ENCODE results near the gene SPINK13. TPM values are rescaled to one million over a fixed set of nuclear protein-coding genes. Genes with fewer than 3 reads are reported as not detected.
A peak's percentile ranks its signal among the peaks of the same experiment; 100 is the strongest.
"Not testable (repeated sequence)": the region's sequence is repeated elsewhere in the genome, so short reads cannot be mapped to it uniquely, and the experiment has no call there.

The SPINK13 gene
- total RNA-seq, 3 donors from 2014 or later, result not detected

- DNase-seq (no peak), ATAC-seq (no peak)
- intact Hi-C loops (cut with DNase I, micrococcal nuclease), result no loop called here
- Histone ChIP-seq H3K4me3 (no peak overlapping the region), H3K36me3 (ENCODE audit: low read depth) (no peaks in the 10 kb centered on the region), H3K9me3 (no peaks in the 10 kb centered on the region), H3K4me1 (ENCODE audit: low read depth) (no peaks in the 10 kb centered on the region)
- TF ChIP-seq, protein P1, sequence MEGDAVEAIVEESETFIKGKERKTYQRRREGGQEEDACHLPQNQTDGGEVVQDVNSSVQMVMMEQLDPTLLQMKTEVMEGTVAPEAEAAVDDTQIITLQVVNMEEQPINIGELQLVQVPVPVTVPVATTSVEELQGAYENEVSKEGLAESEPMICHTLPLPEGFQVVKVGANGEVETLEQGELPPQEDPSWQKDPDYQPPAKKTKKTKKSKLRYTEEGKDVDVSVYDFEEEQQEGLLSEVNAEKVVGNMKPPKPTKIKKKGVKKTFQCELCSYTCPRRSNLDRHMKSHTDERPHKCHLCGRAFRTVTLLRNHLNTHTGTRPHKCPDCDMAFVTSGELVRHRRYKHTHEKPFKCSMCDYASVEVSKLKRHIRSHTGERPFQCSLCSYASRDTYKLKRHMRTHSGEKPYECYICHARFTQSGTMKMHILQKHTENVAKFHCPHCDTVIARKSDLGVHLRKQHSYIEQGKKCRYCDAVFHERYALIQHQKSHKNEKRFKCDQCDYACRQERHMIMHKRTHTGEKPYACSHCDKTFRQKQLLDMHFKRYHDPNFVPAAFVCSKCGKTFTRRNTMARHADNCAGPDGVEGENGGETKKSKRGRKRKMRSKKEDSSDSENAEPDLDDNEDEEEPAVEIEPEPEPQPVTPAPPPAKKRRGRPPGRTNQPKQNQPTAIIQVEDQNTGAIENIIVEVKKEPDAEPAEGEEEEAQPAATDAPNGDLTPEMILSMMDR (IDR thresholded peaks at IDR 0.05), result no peak
These were observed 46.1 kb downstream of the SPINK13 start for GRCh38 chr5:148314731-148315130.

DNA sequence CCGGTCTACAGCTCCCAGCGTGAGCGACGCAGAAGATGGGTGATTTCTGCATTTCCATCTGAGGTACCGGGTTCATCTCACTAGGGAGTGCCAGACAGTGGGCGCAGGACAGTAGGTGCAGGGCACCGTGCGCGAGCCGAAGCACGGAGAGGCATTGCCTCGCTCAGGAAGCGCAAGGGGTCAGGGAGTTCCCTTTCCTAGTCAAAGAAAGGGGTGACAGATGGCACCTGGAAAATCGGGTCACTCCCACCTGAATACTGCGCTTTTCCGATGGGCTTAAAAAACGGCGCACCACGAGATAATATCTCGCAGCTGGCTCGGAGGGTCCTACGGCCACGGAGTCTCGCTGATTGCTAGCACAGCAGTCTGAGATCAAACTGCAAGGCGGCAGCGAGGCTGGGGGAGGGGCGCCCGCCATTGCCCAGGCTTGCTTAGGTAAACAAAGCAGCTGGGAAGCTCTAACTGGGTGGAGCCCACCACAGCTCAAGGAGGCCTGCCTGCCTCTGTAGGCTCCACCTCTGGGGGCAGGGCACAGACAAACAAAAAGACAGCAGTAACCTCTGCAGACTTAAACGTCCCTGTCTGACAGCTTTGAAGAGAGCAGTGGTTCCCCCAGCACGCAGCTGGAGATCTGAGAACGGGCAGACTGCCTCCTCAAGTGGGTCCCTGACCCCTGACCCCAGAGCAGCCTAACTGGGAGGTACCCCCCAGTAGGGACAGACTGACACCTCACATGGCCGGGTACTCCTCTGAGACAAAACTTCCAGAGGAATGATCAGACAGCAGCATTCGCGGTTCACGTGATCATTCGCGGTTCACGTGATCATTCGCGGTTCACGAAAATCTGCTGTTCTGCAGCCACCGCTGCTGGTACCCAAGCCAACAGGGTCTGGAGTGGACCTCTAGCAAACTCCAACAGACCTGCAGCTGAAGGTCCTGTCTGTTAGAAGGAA, 51.7 kb downstream of the SPINK13 start:
- intact Hi-C loops (cut with DNase I, micrococcal nuclease); H3K4me1 ChIP-seq (ENCODE audit: low read depth); H3K9me3 ChIP-seq; ATAC-seq; H3K4me3 ChIP-seq; H3K36me3 ChIP-seq (ENCODE audit: low read depth): not testable (repeated sequence)
- peak; percentile 19 to 39 (median 33) for DNase-seq

DNA sequence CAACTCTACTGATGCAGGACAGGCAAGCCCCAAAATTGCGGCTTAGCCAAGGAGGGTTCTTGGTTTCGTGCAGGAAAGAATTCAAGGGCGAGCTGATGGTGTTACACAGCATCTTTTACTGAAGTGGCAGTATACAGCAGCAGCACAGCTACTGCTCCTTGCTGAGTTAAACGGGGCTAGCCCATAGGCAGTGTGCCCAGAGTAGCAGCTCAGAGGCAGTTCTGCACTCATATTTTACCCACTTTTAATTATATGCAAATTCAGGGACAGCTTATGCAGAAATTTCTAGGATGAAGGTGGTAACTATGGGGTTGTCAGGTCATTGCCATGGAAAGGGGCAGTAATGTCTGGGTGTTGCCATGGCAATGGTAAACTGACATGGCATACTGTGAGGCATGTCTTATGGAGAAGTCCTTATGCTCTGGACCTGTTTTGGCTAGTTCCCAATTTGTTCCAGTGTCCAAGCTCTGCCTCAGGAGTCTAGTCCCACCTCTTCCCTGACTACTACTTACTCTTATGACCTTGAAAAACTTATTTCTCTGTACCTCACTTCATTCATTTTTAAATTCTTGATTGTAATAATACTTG, 64.8 kb downstream of the SPINK13 start:
- intact Hi-C loops (cut with DNase I, micrococcal nuclease), result no loop called here
- no peaks in the 10 kb centered on the region for H3K4me1 ChIP-seq (ENCODE audit: low read depth)
- no peaks in the 10 kb centered on the region for H3K9me3 ChIP-seq
- H3K36me3 ChIP-seq (ENCODE audit: low read depth), result no peaks in the 10 kb centered on the region
- no peak overlapping the region for H3K4me3 ChIP-seq
- DNase-seq, result no peak
- TF ChIP-seq, protein P1 (IDR thresholded peaks at IDR 0.05), result no peak
- ATAC-seq, result no peak

GRCh38 chr5:148335259-148335658, 66.7 kb downstream of the SPINK13 start, which contains the start of gene SPINK9:
Gene SPINK9, plus strand, starts transcription at chr5:148335559. Its CDS starts 55 bp downstream, at chr5:148335614.
- DNase-seq (no peak), ATAC-seq (no peak)
- Histone ChIP-seq H3K36me3 (ENCODE audit: low read depth) (no peaks in the 10 kb centered on the region), H3K4me3 (no peak within 1 kb of the TSS), H3K9me3 (no peaks in the 10 kb centered on the region), H3K4me1 (ENCODE audit: low read depth) (no peaks in the 10 kb centered on the region)
- intact Hi-C loops (cut with DNase I, micrococcal nuclease), result no loop called here
- TF ChIP-seq, protein P1 (IDR thresholded peaks at IDR 0.05), result no peak

Other genes starting within 250 kb of the SPINK13 start
- gene SPINK5, start 204.8 kb upstream of the SPINK13 start, total RNA-seq, result 10 to 100 TPM in 1 of 3 donors, 1 to 10 TPM in 2; 2.8 to 11.0 (median 6.2) TPM
- not detected for gene SPINK14, start 100.2 kb upstream of the SPINK13 start, total RNA-seq
- gene SPINK6, start 65.8 kb upstream of the SPINK13 start, total RNA-seq, result 1 to 10 TPM in 1 of 3 donors, not detected in 2; 3.0 TPM
- gene MARCOL, start 30.3 kb upstream of the SPINK13 start, total RNA-seq, result under 1 TPM in 1 of 3 donors, not detected in 2; 0.82 TPM
- gene SPINK7, start 43.6 kb downstream of the SPINK13 start, total RNA-seq, result not detected
- gene SPINK9, start 66.8 kb downstream of the SPINK13 start, total RNA-seq, result not detected
- gene FBXO38, start 115.2 kb downstream of the SPINK13 start, total RNA-seq, result 10 to 100 TPM; 46.5 to 48.0 (median 46.9) TPM